Posterior vena cava (tissue), 2 donors: ENCODE data around the gene ZSCAN25. TPM values are rescaled to one million over a fixed set of nuclear protein-coding genes. Genes with fewer than 3 reads are reported as not detected.
"Not testable (repeated sequence)": the region's sequence is repeated elsewhere in the genome, so short reads cannot be mapped to it uniquely, and the experiment has no call there.

Experiments
- DNase-seq: peaks from one replicate; pipeline ENCODE4 v3.0.0-alpha.2; 2020; ENCODE audit warnings: low spot score
- intact Hi-C, 2 donors: fragments of 100-400 bp; cut with DNase I; formaldehyde crosslinking; loops; one replicate each; pipeline versions ENCODE4 v1.14.1 to v1.14.2; 2022 to 2023
- total RNA-seq, 2 donors: library from RNA; stranded (reverse); fragmentation: NEBNext Ultra II Directional; extraction: Animal tissue kit (Norgen Biotek cat#: 25700); gene quantifications; one replicate each; pipeline ENCODE4 v1.2.1, GENCODE V29; 2021
- donor health status: DM: yes; HTN: yes; CAD: no.
- donor health status: DM: yes; HTN: yes; CAD: no.

ZSCAN25 gene
- total RNA-seq, 2 donors from 2014 or later: 10.9 to 12.4 TPM

DNA sequence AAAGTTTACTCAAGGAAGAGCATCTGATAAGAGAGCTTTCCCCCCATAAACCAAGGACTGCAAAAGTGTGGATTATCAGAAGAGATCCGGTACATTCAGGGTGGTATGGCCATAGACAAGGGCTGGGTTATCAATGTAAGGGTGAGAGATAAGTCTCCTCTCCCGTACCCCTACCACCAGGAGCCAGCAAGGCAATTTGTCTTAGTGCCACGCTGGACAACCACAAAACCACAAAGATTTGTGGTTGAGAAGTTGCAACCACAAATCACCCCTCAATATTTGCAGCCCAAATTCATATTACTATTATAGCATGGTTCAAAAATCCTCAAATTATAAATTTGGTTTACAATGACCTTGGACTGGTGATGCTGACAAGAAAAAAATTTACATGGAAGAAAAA is 2.3 kb upstream of the ZSCAN25 start:
- intact Hi-C loops: no loop called here
- DNase-seq: no peak

DNA sequence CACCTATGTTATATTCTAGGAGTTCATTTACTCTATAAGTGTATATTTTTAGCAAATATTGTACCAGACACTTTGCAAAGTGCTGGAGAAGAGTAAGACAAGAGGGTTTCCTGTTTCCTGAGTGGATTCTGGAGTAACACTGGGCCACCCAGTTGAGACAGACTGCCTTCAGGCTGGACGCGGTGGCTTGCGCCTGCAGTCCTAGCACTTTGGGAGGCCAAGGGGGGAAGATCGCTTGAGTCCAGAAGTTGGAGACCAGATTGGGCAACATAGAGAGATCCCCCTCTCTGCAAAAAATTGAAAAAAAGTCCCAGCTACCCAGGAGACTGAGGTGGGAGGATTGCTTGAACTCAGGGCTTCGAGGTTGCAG is 772 bp upstream of the ZSCAN25 start:
- intact Hi-C loops: no loop called here
- DNase-seq: no peak

DNA sequence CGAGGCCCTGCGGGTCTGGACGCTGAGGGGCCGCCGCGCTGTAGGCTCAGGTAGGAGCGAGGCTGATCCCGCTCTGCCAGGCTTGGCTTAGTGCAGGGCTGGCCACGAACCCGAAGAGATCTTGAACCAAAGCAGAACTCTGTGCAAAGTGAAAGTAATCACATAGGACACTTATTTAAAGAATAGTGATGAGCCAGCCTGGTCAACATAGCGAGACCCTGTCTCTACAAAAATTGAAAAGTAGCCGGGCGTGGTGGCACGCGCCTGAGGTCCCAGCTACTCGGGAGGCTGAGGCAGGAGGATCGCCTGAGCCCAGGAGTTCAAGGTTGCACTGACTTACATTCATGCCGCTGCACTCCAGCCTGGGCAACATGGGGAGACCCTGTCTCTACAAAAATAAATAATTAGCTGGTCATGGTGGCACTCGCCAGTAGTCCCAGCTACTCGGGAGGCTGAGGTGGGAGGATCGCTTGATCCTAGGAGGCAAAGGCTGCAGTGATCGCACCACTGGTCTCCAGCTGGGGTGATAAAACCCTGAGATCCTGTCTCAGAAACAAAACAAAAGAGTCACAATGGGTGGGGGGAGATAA is 541 bp downstream of the ZSCAN25 start:
- no peak for DNase-seq
- intact Hi-C loops: no loop called here

DNA sequence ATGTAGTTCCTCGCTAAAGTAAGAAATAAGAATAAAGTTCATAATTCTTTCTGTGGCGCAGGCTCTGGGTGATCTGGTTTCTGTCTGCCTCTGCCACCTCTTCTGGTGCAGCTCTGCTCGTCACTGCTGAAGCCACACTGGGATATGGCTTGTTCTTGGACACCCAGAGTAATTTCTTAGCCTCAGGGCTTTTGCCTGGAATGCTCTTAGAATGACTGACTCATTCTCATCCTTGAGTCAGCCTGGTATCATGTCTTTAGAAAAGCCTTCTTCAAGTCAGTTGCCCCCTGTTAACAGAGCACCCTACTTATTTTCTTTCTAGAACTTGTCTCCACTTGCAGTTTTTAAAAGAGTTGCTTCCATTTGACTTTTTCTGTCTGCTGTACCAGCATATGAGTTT is 2.0 kb downstream of the ZSCAN25 start:
- intact Hi-C loops: no loop called here
- no peak for DNase-seq

DNA sequence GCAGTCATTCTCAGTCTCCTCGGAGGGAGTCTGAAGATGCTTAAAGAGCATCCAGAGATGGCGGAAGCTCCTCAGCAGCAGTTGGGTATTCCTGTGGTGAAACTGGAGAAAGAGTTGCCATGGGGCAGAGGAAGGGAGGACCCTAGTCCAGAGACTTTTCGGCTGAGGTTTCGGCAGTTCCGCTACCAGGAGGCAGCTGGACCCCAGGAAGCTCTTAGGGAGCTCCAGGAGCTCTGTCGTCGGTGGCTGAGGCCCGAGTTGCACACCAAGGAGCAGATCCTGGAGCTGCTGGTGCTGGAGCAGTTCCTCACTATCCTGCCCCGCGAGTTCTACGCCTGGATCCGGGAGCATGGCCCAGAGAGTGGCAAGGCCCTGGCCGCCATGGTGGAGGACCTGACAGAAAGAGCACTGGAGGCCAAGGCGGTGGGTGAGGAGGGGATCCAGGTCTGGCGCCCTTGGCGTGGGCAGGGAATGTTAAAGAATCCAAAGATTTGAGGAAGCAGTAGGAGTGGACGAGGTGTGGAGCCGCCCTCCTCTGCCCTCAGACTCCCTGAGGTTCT is 2.9 kb downstream of the ZSCAN25 start:
- intact Hi-C loops: loop anchor here in 1 of 2 donors (10.0 kb wide), 1 partner anchor 1285 kb away; no protein-coding TSS in a partner anchor
- no peak for DNase-seq

DNA sequence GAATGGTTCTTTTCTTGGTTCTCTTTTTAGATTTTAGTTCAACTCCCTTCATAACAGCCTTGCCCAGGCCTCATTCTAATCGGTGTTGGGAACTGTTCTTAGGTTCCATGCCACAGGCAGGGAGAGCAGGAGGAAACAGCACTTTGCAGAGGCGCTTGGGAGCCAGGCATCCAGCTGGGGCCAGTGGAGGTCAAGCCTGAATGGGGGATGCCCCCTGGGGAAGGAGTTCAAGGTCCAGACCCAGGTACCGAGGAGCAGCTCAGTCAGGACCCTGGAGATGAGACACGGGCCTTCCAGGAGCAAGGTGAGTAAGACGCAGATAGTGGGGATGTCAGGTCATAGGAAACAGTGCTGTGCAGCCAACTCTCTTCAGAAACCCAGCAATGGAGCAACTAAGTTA is 4.5 kb downstream of the ZSCAN25 start:
- intact Hi-C loops: loop anchor here in 1 of 2 donors (10.0 kb wide), 1 partner anchor 1284 kb away; no protein-coding TSS in a partner anchor
- DNase-seq: no peak

DNA sequence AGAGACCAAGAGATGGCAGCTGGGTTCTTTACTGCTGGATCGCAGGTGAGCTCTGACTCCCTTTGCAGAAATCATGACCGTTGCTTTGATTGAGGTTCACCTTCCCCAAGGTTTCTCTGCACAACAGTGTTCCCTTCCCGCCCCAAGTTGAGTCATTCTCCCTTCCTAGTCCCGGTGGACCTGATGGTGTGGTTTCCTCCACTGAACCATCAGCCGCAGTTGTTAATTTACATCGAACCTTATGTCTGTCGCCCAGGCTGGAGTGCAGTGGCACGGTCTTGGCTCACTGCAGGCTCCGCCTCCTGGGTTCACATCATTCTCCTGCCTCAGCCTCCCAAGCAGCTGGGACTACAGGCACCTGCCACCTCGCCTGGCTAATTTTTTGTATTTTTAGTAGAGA is 5.8 kb downstream of the ZSCAN25 start:
- DNase-seq: no peak
- intact Hi-C loops: loop anchor here in 1 of 2 donors (10.0 kb wide), 1 partner anchor 1282 kb away; no protein-coding TSS in a partner anchor

DNA sequence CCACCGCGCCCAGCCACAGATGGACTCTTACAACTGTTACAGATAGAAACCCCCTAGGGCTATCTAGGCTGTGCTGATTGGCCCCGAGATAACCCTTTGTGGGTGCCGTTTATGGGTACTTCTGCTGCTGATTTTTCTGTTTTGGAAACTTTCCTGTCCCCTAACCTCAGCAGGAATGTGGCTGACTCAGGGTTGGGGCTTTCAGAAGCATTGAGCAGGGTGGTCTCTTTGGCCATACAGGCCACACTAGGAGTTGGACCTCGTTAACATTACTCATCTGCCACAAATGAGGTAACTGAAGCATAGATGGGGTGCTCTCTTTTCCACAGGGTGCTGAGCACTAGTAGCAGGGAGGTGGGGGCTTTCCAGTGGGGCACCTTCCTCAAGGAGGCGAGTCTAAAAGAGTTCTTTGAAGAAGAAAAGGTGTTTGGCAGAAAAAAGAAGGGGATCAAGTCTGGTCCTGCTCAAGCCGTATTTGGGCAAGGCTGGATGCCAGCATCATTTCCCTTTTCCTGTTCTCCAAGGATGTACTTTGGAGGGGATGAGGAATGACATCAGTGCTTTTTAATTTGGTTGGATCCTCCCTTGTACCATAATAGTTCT is 6.4 kb downstream of the ZSCAN25 start:
- intact Hi-C loops: loop anchor here in 1 of 2 donors (10.0 kb wide), 1 partner anchor 1282 kb away; no protein-coding TSS in a partner anchor
- no peak for DNase-seq

DNA sequence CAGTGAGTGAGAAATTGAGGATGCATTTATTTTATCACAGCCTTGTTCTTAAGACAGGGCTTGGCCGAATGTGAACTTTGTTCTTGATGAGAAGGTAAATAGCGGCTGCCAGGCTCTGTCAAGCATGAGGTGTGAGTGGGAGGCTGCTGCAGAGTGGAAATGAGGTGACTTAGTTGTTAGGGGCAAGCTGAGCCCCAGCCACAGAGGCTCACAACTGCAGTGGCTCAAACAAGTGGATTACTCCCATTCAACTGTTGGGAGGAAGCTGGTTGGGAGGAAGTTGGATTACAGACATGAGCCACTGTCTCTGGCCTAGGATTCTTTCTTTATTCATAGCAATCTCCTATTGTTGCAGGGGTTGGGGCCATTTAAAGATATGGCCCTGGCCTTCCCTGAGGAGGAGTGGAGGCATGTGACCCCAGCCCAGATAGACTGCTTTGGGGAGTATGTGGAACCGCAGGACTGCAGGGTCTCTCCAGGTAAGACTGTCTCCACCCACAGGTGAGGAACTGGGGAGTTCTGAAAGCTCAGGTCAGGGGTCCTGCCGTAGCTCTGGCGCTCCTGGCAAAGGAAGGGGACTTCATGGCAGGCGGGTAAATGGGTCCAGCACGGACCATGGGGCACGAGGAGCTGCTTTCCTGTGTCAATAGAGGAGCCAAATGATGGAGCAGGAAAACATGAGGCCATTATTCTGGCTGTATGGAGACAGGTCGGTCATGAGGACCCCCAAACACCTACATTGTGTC is 7.1 kb downstream of the ZSCAN25 start:
- intact Hi-C loops: loop anchor here in 1 of 2 donors (10.0 kb wide), 1 partner anchor 1281 kb away; no protein-coding TSS in a partner anchor
- DNase-seq: no peak

DNA sequence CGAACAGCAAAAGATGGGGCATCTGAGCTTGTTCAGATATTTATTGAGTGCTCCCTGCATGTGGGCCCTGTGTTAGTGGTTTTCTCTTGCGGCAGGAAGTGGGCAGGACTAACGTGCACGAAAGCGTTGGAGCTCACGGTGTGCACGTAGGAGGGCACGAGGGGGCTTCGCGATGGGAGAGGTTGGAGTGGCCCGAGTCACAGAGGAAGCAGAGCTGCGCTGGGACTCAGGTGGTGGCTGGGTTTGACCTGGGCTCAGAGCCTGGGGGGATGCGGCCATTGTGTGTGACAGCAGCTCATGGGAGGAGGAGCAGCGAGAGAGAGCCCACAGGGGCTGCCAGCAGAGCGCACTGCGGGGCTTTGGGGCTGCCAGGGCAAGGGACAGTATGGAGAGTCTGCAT is 7.7 kb downstream of the ZSCAN25 start:
- no peak for DNase-seq
- intact Hi-C loops: loop anchor here in 1 of 2 donors (10.0 kb wide), 1 partner anchor 1280 kb away; no protein-coding TSS in a partner anchor

DNA sequence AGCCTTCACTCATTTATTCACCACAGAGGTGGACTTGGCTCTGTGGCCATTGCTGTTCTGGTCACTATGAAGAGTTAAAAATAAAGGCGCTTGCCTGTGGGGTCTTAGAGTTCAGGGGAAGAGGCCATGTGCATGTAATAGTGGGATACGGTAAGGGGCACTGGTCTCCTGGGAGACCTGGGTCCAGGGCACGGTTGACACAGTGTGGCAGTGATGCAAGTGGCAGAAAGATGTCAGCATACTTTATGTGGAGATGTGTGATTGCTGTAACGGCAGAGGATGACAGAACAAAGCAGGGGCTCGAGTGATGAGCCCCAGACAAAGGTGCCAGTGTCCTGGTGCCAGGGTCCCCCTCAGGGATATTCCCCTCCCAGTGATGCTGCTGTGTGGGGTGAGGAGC is 8.6 kb downstream of the ZSCAN25 start:
- no peak for DNase-seq
- intact Hi-C loops: loop anchor here in 1 of 2 donors (10.0 kb wide), 1 partner anchor 1279 kb away; no protein-coding TSS in a partner anchor

DNA sequence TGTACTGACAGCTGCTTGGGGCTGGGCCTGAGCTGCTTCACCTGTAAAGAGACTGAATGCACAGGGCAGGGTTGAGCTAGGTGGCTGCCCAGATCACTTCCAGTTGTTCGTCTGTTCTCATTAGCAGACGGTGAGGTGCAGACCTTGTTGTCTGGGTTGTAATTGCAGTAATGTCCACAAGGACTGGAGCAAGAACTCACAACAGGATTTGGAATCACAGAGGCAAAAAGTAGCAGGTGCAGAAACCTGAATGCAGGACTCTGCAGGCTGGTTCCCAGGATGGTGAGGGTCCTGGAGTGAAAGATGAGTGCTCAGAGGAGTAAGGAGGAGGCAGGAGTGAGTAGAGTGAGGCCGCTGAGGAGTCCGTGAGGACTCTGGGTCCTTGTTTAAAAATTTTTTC is 9.2 kb downstream of the ZSCAN25 start:
- intact Hi-C loops: loop anchor here in 1 of 2 donors (10.0 kb wide), 1 partner anchor 1279 kb away; no protein-coding TSS in a partner anchor
- no peak for DNase-seq

DNA sequence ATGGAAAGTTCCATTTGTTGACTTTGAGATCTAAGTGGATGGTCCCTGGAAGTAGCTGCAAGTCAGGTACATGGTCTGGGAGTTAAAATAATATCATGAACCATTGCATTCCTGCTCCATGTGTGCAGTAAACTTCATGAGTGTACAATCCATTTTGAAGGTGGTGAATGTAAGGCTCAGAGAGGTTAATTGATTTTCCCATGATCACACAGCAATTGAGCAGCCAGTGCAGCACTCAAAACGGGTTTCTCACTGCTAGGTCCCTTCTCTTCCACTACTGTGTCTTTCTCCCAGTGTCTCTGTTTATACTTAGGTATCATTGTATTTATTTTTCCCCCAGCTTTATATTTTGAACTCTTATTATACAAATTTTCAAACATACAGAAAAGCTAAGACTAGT is 9.9 kb downstream of the ZSCAN25 start:
- no peak for DNase-seq
- intact Hi-C loops: loop anchor here in 1 of 2 donors (10.0 kb wide), 1 partner anchor 1278 kb away; no protein-coding TSS in a partner anchor

DNA sequence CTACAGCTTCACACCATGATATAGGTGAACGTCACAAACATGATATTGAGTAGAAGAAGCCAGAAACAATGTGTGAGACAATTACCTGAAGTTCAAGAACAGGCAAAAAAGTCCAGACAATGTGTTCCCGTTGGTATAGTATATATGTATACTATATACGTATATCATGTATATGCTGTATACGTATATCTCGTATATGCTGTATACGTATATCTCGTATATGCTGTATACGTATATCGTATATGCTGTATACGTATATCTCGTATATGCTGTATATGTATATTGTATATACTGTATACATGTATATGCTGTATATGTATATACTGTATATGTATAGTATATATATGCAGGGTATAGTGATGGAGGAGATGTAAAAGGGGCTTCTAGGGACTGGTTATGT is 10.8 kb downstream of the ZSCAN25 start:
- no peak for DNase-seq
- intact Hi-C loops: loop anchor here in 1 of 2 donors (10.0 kb wide), 1 partner anchor 1277 kb away; no protein-coding TSS in a partner anchor

DNA sequence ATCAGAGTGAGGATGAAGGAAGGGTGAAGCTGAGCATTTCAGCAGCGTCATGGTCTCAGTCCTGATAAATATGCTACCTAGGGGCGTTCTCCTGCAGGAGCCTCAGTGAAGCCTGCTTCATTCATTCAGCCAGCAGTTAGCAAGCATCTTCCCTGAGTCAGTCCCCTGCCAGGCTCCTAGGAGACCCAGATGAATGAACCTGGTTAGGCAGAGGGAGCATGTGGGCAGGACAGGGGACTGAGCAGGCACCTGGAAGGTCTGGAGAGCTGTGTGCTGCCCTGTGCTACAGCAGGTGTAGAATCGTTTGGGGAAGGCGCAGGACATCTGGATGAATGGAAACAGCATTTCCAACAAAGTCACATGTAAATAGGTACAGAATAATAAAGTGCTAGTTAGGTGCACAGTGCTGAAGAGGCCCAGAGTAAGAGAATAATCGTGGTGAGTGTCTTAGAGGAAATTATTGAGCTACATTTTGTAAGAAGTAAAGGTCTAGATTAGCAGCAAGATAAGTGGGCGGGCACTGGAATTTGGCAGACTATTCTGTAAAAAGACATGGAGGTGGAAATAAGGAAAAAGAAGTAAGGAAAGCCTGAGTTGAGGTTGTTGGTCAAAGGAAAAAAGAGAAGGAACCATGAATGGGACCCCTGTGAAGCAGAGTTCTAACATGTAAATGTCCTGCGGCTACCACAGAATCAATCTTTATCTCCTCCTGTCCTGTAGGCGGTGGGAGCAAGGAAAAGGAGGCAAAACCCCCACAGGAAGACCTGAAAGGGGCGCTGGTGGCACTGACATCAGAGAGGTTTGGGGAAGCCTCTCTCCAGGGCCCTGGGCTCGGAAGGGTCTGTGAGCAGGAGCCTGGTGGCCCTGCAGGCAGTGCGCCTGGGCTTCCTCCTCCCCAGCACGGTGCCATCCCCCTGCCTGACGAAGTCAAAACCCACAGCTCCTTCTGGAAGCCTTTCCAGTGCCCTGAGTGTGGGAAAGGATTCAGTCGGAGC is 12.0 kb downstream of the ZSCAN25 start:
- intact Hi-C loops: loop anchor here in 1 of 2 donors (10.0 kb wide), 1 partner anchor 1276 kb away; no protein-coding TSS in a partner anchor
- DNase-seq: no peak

DNA sequence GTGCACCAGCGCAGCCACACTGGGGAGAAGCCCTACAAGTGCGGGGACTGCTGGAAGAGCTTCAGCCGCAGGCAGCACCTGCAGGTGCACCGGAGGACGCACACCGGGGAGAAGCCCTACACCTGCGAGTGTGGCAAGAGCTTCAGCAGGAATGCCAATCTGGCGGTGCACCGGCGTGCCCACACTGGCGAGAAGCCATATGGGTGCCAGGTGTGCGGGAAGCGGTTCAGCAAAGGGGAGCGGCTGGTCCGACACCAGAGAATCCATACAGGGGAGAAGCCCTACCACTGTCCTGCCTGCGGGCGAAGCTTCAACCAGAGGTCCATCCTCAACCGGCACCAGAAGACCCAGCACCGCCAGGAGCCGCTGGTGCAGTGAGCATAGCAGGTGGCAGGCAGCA is 12.9 kb downstream of the ZSCAN25 start:
- intact Hi-C loops: loop anchor here in 1 of 2 donors (10.0 kb wide), 1 partner anchor 1275 kb away; no protein-coding TSS in a partner anchor
- DNase-seq: no peak

DNA sequence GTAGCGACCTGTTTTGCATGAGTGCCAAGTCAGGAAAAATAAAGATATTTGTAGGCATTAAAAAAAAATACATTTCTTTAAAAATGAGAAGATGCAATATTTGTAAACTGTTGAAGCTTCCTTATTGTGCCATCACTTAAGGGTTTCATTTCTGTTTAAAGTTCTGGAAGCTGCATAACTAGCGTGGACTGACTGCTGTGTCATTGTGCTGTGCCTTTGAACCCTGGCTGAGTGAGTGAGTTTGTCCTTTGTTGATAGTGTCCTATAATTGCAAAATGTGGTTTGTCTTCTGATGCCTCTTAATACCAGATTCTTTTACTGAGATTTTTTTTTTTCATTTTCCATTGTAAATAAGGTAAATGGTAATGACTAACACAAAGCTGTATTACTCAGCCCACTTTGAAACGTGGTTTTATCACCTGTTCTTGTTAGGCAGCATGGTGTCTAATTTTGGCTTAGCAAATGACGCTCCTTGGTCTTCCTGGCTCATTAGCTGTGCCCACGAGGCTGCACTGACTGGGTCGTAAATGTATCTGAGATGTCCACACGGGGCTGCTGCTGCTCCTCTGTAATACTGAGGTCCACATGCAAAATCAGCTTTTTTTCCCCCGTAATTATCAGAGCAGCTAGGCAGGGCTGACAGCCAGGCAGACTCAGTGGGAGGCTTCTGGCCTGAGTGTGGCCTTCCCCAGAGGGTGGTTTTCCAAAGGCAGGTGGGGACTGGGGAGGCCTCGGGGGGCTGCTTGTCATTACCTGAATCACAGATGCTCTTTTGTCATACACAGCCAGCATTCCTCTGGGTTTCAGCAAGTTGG is 14.8 kb downstream of the ZSCAN25 start:
- DNase-seq: no peak
- intact Hi-C loops: no loop called here

DNA sequence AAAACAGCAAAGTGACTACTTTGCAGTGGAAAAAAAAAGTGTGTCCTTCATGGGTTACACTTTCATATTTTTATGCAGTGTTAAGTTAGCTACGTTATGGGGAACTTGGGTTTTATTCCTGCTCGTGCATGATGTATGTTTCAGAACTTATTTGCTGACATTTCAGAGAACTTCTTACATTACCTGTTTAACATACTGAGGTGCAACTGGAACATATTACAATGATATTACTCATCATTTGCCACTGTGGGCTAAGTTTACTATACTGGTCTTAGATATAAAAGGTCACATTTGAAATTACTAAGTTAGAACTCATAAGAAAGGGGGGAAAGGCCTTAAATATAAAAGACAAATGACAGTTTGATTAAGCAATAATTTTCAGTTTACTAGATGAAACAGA is 20.7 kb downstream of the ZSCAN25 start:
- intact Hi-C loops: not testable (repeated sequence)

More for the DNA sequence above, 20.7 kb downstream of the ZSCAN25 start:
- not testable (repeated sequence) for DNase-seq
